A549 treated with Mapracorat at 1 μM for 4 hours (cell line): ENCODE data around the gene ENKD1. TPM values are rescaled to one million over a fixed set of nuclear protein-coding genes. Genes with fewer than 3 reads are reported as not detected.

Experiments
- total RNA-seq: library from RNA; stranded (reverse); fragments of 200-300 nt; extraction: Qiagen RNA extraction; gene quantifications from 5 replicates; pipeline ENCODE4 v1.2.3, GENCODE V29; 2022

Gene ENKD1
- 6.9 to 12.7 TPM (median 10.0 TPM) in 5 replicates for total RNA-seq

GRCh38 chr16:67666559-67667452 lies at the start of gene ENKD1, which contains the start of gene C16orf86:
ENKD1 (minus strand) TSS chr16:67666750; CDS start chr16:67666442, 308 bp downstream.
C16orf86 (plus strand) TSS chr16:67666814; CDS start chr16:67666971, 157 bp downstream.

GRCh38 chr16:67660564-67661028 lies 6.0 kb downstream of the ENKD1 start, which contains the start of gene PARD6A:
PARD6A (plus strand) TSS chr16:67660960; CDS start chr16:67661039, 79 bp downstream.

GRCh38 chr16:67659675-67660563 lies 6.6 kb downstream of the ENKD1 start, which contains the start of gene ACD:
ACD (minus strand) TSS chr16:67660260; CDS start chr16:67660220, 40 bp downstream.

Other genes starting within 250 kb of the ENKD1 start
- 1.6 to 2.4 TPM (median 2.1 TPM) in 5 replicates for gene HSD11B2, start 235.6 kb downstream of the ENKD1 start, total RNA-seq
- gene ATP6V0D1, start 185.6 kb downstream of the ENKD1 start, total RNA-seq = 100 to 121 TPM (median 111 TPM) in 5 replicates
- not detected in 5 replicates for gene AGRP, start 183.2 kb downstream of the ENKD1 start, total RNA-seq
- 32.3 to 47.7 TPM (median 41.4 TPM) in 5 replicates for gene RIPOR1, start 137.9 kb downstream of the ENKD1 start, total RNA-seq
- 32.0 to 34.9 TPM (median 33.5 TPM) in 5 replicates for gene CTCF, start 104.2 kb downstream of the ENKD1 start, total RNA-seq
- gene CARMIL2, start 21.6 kb downstream of the ENKD1 start, total RNA-seq = 1.3 to 3.5 TPM (median 2.1 TPM) in 5 replicates
- 25.9 to 36.9 TPM (median 36.1 TPM) in 5 replicates for gene ACD, start 6.5 kb downstream of the ENKD1 start, total RNA-seq
- 1.3 to 2.8 TPM (median 2.2 TPM) in 5 replicates for gene PARD6A, start 5.8 kb downstream of the ENKD1 start, total RNA-seq
- 0.13 to 0.30 TPM in 2 of 5 replicates, not detected in the others for gene C16orf86, start 64 bp upstream of the ENKD1 start, total RNA-seq
- 15.7 to 16.7 TPM (median 15.9 TPM) in 5 replicates for gene GFOD2, start 52.6 kb upstream of the ENKD1 start, total RNA-seq
- 8.0 to 9.6 TPM (median 8.5 TPM) in 5 replicates for gene RANBP10, start 139.8 kb upstream of the ENKD1 start, total RNA-seq
- gene TSNAXIP1, start 140.1 kb upstream of the ENKD1 start, total RNA-seq = 0.39 to 0.64 TPM (median 0.47 TPM) in 5 replicates
- 24.3 to 41.1 TPM (median 39.8 TPM) in 5 replicates for gene THAP11, start 175.6 kb upstream of the ENKD1 start, total RNA-seq
- 226 to 277 TPM (median 235 TPM) in 5 replicates for gene NUTF2, start 180.2 kb upstream of the ENKD1 start, total RNA-seq
- gene CENPT, start 180.9 kb upstream of the ENKD1 start, total RNA-seq = 23.7 to 32.7 TPM (median 28.6 TPM) in 5 replicates
- gene EDC4, start 206.3 kb upstream of the ENKD1 start, total RNA-seq = 53.8 to 72.4 TPM (median 64.2 TPM) in 5 replicates
- 0.29 TPM in 1 of 5 replicates, not detected in the others for gene NRN1L, start 218.1 kb upstream of the ENKD1 start, total RNA-seq
- 11.1 to 17.4 TPM (median 14.4 TPM) in 5 replicates for gene PSKH1, start 226.5 kb upstream of the ENKD1 start, total RNA-seq